AG20443 (cell line): ENCODE data around the gene RUVBL2.
"Not testable (repeated sequence)": the region's sequence is repeated elsewhere in the genome, so short reads cannot be mapped to it uniquely, and the experiment has no call there.

Experiments used
- DNase-seq: peaks from one replicate; pipeline ENCODE4 v3.0.0; 2012; ENCODE audit warnings: low spot score, mixed read lengths

The RUVBL2 gene

GRCh38 chr19:49018388-49019241 is 24.9 kb downstream of the RUVBL2 start:
- DNase-seq = not testable (repeated sequence)

GRCh38 chr19:49019242-49019932 is 25.7 kb downstream of the RUVBL2 start:
- peak; percentile 72 for DNase-seq

DNA sequence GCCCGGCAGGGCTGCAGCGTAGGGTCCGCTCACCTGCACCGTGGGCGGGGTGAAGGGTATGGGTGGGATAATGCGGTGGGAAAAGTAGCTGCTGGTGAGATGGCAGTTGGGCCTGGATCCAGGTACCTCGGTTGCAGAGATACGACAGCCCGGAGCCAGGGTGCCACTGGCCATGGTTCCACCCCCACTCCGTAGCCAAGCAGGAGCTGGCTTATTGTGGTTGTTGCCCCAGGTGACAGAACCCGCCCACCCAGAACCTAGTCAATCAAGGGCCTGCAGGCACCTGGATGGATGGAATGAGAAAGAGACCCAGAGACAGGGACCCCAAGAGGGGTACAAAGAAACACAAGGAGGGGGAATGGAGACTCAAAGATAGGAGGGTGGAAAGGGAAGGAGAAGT is 26.7 kb downstream of the RUVBL2 start:
- no peak for DNase-seq

- no peak for DNase-seq
Observed at GRCh38 chr19:49020931-49021895, 27.5 kb downstream of the RUVBL2 start.

GRCh38 chr19:49022116-49022515 is 28.4 kb downstream of the RUVBL2 start:
- DNase-seq = no peak

DNA sequence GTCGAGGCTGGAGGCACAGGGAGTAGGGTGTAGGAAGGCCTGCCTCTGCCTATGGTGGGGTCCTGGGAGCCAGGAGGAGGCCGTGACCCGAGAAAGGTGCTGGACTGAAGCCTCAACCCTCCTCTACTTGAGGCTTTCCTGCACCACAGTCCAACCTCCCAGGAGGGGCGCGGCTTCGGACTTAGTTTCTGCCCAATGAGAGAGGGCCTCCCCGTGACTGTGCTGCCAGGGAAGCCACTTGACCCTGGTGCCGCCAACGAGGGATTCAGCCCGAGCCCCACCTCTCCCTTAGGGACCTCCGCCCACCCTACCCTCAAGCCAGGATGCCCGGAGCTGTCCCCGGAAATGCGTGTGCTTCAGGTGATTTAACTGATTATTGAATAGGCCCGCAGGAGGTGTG is 30.5 kb downstream of the RUVBL2 start, which contains the start of gene CGB3:
Gene CGB3, minus strand, starts transcription at position 101 of the 400 bp plus-strand sequence. CDS start 362 bp downstream, outside the sequence.
- DNase-seq = not testable (repeated sequence)

GRCh38 chr19:49025088-49025487 is 31.4 kb downstream of the RUVBL2 start:
- not testable (repeated sequence) for DNase-seq

DNA sequence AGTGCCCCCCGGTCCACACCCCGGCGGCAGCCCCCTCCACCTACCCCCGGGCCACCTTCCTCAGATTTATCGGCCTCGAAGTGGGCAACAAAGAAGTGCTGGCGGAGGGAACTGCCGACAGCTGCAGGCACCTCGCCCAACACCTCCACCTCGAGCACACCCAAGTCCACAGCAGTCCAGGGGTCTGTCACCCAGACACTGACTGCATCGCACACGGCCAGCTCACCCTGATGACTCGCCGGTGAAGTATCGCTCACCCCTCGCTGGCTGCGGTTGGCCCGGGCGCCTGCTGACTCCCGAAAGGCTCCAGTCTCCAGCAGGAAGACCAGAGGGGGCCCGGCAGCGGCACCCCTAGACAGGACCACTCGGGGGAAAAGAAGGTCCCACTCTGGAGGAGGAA is 31.9 kb downstream of the RUVBL2 start:
- DNase-seq = not testable (repeated sequence)

GRCh38 chr19:49028686-49029085 is 35.0 kb downstream of the RUVBL2 start:
- DNase-seq = not testable (repeated sequence)

DNA sequence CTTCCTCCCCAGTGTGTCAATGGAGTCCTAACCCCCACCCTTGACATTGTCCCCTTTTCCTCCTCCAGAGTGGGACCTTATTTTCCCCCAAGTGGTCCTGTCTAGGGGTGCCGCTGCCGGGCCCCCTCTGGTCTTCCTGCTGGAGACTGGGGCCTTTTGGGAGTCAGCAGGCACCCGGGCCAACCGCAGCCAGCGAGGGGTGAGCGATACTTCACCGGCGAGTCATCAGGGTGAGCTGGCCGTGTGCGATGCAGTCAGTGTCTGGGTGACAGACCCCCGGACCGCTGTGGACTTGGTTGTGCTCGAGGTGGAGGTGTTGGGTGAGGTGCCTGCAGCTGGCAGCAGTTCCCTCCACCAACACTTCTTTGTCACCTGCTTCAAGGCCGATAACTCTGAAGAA is 36.1 kb downstream of the RUVBL2 start:
- DNase-seq = not testable (repeated sequence)

- DNase-seq = not testable (repeated sequence)
Observed at GRCh38 chr19:49030323-49030722, 36.6 kb downstream of the RUVBL2 start.

- not testable (repeated sequence) for DNase-seq
Observed at GRCh38 chr19:49031642-49032301, 38.1 kb downstream of the RUVBL2 start, which contains the start of gene CGB2. TSS of gene CGB2 (plus strand) at chr19:49031890. CDS start at chr19:49032096, 206 bp downstream.

- DNase-seq = not testable (repeated sequence)
Observed at GRCh38 chr19:49036815-49037214, 43.1 kb downstream of the RUVBL2 start, which contains the start of gene CGB1. TSS of gene CGB1 (minus strand) at chr19:49036895. CDS start at chr19:49036711, 184 bp downstream.

DNA sequence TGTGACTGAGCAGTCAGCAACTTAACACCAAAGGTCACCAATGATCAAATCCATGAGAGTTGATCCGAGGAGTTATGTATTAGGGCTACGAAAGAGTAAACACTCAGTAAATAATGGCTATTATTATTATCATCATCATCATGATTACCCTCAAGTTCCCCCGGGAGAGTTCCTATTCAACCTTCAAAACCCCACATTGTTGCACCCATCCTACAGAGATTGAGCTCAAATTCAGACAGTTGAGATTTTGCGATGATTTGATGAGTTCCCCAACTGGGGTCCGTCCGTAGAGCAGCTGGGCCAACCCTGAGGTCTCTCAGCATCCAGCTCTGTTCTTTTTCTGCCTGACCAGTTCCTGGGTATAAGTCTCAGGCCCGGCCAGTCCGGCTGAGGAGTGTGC is 44.4 kb downstream of the RUVBL2 start:
- not testable (repeated sequence) for DNase-seq

GRCh38 chr19:49038557-49039276 is 45.0 kb downstream of the RUVBL2 start:
- DNase-seq = peak; percentile 65

GRCh38 chr19:49039736-49040135 is 46.0 kb downstream of the RUVBL2 start:
- not testable (repeated sequence) for DNase-seq

GRCh38 chr19:49042177-49042576 is 48.5 kb downstream of the RUVBL2 start:
- DNase-seq = peak; percentile 20

- not testable (repeated sequence) for DNase-seq
Observed at GRCh38 chr19:49042666-49043065, 49.0 kb downstream of the RUVBL2 start.

- DNase-seq = not testable (repeated sequence)
Observed at GRCh38 chr19:49043548-49043947, 49.9 kb downstream of the RUVBL2 start, which contains the start of gene CGB5. TSS of gene CGB5 (plus strand) at chr19:49043848. CDS start at chr19:49044210, 362 bp downstream.

DNA sequence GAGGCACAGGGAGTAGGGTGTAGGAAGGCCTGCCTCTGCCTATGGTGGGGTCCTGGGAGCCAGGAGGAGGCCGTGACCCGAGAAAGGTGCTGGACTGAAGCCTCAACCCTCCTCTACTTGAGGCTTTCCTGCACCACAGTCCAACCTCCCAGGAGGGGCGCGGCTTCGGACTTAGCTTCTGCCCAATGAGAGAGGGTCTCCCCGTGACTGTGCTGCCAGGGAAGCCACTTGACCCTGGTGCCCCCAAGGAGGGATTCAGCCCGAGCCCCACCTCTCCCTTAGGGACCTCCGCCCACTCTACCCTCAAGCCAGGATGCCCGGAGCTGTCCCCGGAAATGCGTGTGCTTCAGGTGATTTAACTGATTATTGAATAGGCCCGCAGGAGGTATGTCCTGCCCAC is 55.3 kb downstream of the RUVBL2 start, which contains the start of gene CGB8:
Gene CGB8, minus strand, starts transcription at position 101 of the 400 bp plus-strand sequence. CDS start 372 bp downstream, outside the sequence.
- DNase-seq = not testable (repeated sequence)
